ENCODE measurements around the gene ST3GAL3.

ST3GAL3 gene

GRCh38 chr1:43965316-43965715, 258.0 kb downstream of the ST3GAL3 start:
- Histone ChIP-seq H3K4me3 (ENCODE audit: low read depth in 1 of 2, low read length in 2 of 2) (no peak overlapping the region), H3K27ac (ENCODE audit: low read length) (no peak overlapping the region), H3K4me1 (ENCODE audit: control insufficient read depth in 1 of 2, insufficient read depth in 2 of 2, low read length in 2 of 2) (peaks cover under 1 to 4% of the 10 kb centered on the region in 2 donors), H3K27me3 (ENCODE audit: low read depth, low read length) (no peaks in the 10 kb centered on the region), H3K36me3 (ENCODE audit: control insufficient read depth in 1 of 2, insufficient read depth in 2 of 2, low read length in 2 of 2) (peaks cover 23 to 62% of the 10 kb centered on the region in 2 donors), H3K9me3 (ENCODE audit: control insufficient read depth in 1 of 2, low read length in 2 of 2) (no peaks in the 10 kb centered on the region)

- Histone ChIP-seq H3K27me3 (ENCODE audit: low read depth, low read length) (no peaks in the 10 kb centered on the region), H3K4me3 (ENCODE audit: low read depth in 1 of 2, low read length in 2 of 2) (no peak overlapping the region), H3K9me3 (ENCODE audit: control insufficient read depth in 1 of 2, low read length in 2 of 2) (no peaks in the 10 kb centered on the region), H3K36me3 (ENCODE audit: control insufficient read depth in 1 of 2, insufficient read depth in 2 of 2, low read length in 2 of 2) (peaks cover 0 to 43% of the 10 kb centered on the region in 2 donors), H3K4me1 (ENCODE audit: control insufficient read depth in 1 of 2, insufficient read depth in 2 of 2, low read length in 2 of 2) (peaks cover 6 to 12% of the 10 kb centered on the region in 2 donors), H3K27ac (ENCODE audit: low read length) (no peak overlapping the region)
Observed at GRCh38 chr1:43968348-43968948, 261.1 kb downstream of the ST3GAL3 start.

DNA sequence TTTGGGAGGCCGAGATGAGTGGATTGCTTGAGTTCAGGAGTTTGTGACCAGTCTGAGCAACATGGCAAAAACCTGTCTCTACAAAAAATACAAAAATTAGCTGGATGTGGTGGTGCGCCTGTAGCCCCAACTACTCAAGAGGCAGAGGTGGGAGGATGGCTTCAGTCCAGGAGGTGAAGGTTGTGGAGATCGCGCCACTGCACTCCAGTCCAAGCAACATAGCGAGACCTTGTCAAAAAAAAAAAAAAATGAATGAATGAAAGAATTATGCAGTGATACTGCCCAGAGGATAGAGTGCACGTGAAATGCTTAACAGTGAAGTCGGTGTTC, 262.0 kb downstream of the ST3GAL3 start:
- Histone ChIP-seq H3K4me3 (ENCODE audit: low read depth in 1 of 2, low read length in 2 of 2) (peak overlapping the region; percentile 97 to 99), H3K27ac (ENCODE audit: low read length) (no peak overlapping the region), H3K36me3 (ENCODE audit: control insufficient read depth in 1 of 2, insufficient read depth in 2 of 2, low read length in 2 of 2) (peaks cover 0 to 41% of the 10 kb centered on the region in 2 donors)

DNA sequence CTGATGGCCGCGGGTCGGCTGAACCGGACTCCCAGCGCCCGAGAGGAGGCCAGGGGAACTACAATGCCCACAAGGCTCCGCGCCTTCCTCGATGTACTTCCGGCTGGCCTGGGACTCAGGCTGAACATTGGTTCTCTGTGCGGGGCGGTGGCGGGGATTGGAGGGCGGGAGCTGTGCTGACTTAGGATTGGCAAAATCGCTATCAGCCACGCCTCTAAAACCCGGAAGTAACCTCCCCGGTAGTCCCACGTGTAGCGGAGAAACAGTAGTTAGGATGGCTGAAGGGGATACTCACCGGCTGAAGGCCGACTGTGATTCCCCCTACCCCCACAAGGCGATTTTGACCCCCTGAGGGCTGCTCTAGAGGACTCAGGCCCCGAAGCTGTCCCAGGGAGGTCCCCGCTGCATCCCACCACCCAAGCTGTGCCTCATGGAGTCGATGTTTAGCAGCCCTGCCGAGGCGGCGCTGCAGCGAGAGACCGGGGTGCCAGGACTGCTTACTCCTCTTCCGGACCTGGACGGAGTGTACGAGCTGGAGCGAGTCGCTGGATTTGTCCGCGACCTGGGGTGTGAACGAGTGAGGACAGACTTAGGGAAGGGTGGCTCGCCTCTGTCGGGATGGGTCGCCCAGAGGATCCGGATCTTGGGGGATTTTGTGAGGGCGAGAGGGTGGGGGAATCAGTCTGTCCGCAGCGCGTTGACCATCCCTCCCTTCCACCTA, 262.6 kb downstream of the ST3GAL3 start, which contains the start of gene DPH2:
TSS of gene DPH2 (plus strand) at position 265 of the 721 bp plus-strand sequence. CDS start at position 431, 166 bp downstream.
- Histone ChIP-seq H3K4me3 (ENCODE audit: low read depth in 1 of 2, low read length in 2 of 2) (peak within 1 kb of the TSS; percentile 97 to 99), H3K27me3 (ENCODE audit: low read depth, low read length) (no peaks in the 10 kb centered on the region), H3K9me3 (ENCODE audit: control insufficient read depth in 1 of 2, low read length in 2 of 2) (no peaks in the 10 kb centered on the region), H3K36me3 (ENCODE audit: control insufficient read depth in 1 of 2, insufficient read depth in 2 of 2, low read length in 2 of 2) (peaks cover 0 to 38% of the 10 kb centered on the region in 2 donors), H3K27ac (ENCODE audit: low read length) (no peak within 1 kb of the TSS), H3K4me1 (ENCODE audit: control insufficient read depth in 1 of 2, insufficient read depth in 2 of 2, low read length in 2 of 2) (peaks cover 6 to 20% of the 10 kb centered on the region in 2 donors)

More for the DNA sequence above, 262.0 kb downstream of the ST3GAL3 start:
- Histone ChIP-seq H3K4me1 (ENCODE audit: control insufficient read depth in 1 of 2, insufficient read depth in 2 of 2, low read length in 2 of 2) (peaks cover 6 to 20% of the 10 kb centered on the region in 2 donors), H3K9me3 (ENCODE audit: control insufficient read depth in 1 of 2, low read length in 2 of 2) (no peaks in the 10 kb centered on the region), H3K27me3 (ENCODE audit: low read depth, low read length) (no peaks in the 10 kb centered on the region)

DNA sequence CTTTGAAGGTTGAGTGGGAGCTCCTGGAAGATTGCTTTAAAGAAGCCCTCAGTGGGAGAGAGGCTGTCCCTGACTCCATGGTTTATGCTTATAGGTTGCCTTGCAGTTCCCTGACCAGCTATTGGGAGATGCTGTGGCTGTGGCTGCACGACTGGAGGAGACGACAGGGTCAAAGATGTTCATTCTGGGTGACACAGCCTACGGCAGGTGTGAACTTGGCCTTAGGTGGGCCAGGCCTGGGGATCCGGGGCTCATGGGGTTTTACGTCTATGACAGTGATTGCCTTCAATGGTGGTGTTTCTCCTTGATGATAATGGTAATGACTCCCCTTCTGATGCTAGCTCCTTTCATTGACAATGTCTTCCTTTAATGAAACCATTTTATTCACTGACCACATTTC, 263.2 kb downstream of the ST3GAL3 start:
- H3K4me1 ChIP-seq (ENCODE audit: control insufficient read depth in 1 of 2, insufficient read depth in 2 of 2, low read length in 2 of 2), result peaks cover 6 to 22% of the 10 kb centered on the region in 2 donors
- no peak overlapping the region for H3K27ac ChIP-seq (ENCODE audit: low read length)
- no peaks in the 10 kb centered on the region for H3K9me3 ChIP-seq (ENCODE audit: control insufficient read depth in 1 of 2, low read length in 2 of 2)
- H3K4me3 ChIP-seq (ENCODE audit: low read depth in 1 of 2, low read length in 2 of 2), result peak overlapping the region; percentile 97 to 99
- no peaks in the 10 kb centered on the region for H3K27me3 ChIP-seq (ENCODE audit: low read depth, low read length)
- peaks cover 0 to 38% of the 10 kb centered on the region in 2 donors for H3K36me3 ChIP-seq (ENCODE audit: control insufficient read depth in 1 of 2, insufficient read depth in 2 of 2, low read length in 2 of 2)

DNA sequence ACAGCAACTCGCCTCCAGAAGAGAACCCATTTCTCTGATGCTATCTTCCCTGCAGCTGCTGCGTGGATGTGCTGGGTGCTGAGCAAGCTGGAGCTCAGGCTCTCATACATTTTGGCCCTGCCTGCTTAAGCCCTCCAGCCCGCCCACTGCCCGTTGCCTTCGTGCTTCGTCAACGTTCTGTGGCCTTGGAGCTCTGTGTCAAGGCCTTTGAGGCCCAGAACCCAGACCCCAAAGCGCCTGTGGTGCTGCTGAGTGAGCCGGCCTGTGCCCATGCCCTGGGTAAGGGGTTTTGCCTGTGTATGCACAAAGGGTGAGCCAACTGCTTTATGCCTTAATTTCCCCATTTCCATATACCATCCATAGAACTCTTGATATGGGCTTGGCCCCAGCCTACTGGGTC, 263.6 kb downstream of the ST3GAL3 start:
- no peak overlapping the region for H3K27ac ChIP-seq (ENCODE audit: low read length)
- H3K9me3 ChIP-seq (ENCODE audit: control insufficient read depth in 1 of 2, low read length in 2 of 2), result no peaks in the 10 kb centered on the region
- H3K4me1 ChIP-seq (ENCODE audit: control insufficient read depth in 1 of 2, insufficient read depth in 2 of 2, low read length in 2 of 2), result peaks cover 6 to 26% of the 10 kb centered on the region in 2 donors
- H3K36me3 ChIP-seq (ENCODE audit: control insufficient read depth in 1 of 2, insufficient read depth in 2 of 2, low read length in 2 of 2), result peaks cover 0 to 34% of the 10 kb centered on the region in 2 donors
- peak overlapping the region; percentile 97 to 99 for H3K4me3 ChIP-seq (ENCODE audit: low read depth in 1 of 2, low read length in 2 of 2)
- H3K27me3 ChIP-seq (ENCODE audit: low read depth, low read length), result no peaks in the 10 kb centered on the region

GRCh38 chr1:43971336-43971980, 264.1 kb downstream of the ST3GAL3 start:
- H3K4me1 ChIP-seq (ENCODE audit: control insufficient read depth in 1 of 2, insufficient read depth in 2 of 2, low read length in 2 of 2), result peaks cover 6 to 31% of the 10 kb centered on the region in 2 donors
- H3K36me3 ChIP-seq (ENCODE audit: control insufficient read depth in 1 of 2, insufficient read depth in 2 of 2, low read length in 2 of 2), result peaks cover 4 to 31% of the 10 kb centered on the region in 2 donors
- H3K27ac ChIP-seq (ENCODE audit: low read length), result no peak overlapping the region
- no peak overlapping the region for H3K4me3 ChIP-seq (ENCODE audit: low read depth in 1 of 2, low read length in 2 of 2)
- H3K27me3 ChIP-seq (ENCODE audit: low read depth, low read length), result no peaks in the 10 kb centered on the region
- no peaks in the 10 kb centered on the region for H3K9me3 ChIP-seq (ENCODE audit: control insufficient read depth in 1 of 2, low read length in 2 of 2)

GRCh38 chr1:43973981-43974442, 266.7 kb downstream of the ST3GAL3 start:
- no peaks in the 10 kb centered on the region for H3K9me3 ChIP-seq (ENCODE audit: control insufficient read depth in 1 of 2, low read length in 2 of 2)
- H3K4me3 ChIP-seq (ENCODE audit: low read depth in 1 of 2, low read length in 2 of 2), result peak overlapping the region; percentile 88 to 92
- peaks cover 17 to 25% of the 10 kb centered on the region in 2 donors for H3K36me3 ChIP-seq (ENCODE audit: control insufficient read depth in 1 of 2, insufficient read depth in 2 of 2, low read length in 2 of 2)
- peak overlapping the region; percentile 82 for H3K27ac ChIP-seq (ENCODE audit: low read length)
- H3K27me3 ChIP-seq (ENCODE audit: low read depth, low read length), result no peaks in the 10 kb centered on the region
- peaks cover 6 to 52% of the 10 kb centered on the region in 2 donors for H3K4me1 ChIP-seq (ENCODE audit: control insufficient read depth in 1 of 2, insufficient read depth in 2 of 2, low read length in 2 of 2)

GRCh38 chr1:43974443-43975248, 267.3 kb downstream of the ST3GAL3 start, which contains the start of gene ATP6V0B:
Gene ATP6V0B, plus strand, starts transcription at chr1:43974960. Its CDS starts 81 bp downstream, at chr1:43975041.
- no peaks in the 10 kb centered on the region for H3K9me3 ChIP-seq (ENCODE audit: control insufficient read depth in 1 of 2, low read length in 2 of 2)
- peaks cover 6 to 52% of the 10 kb centered on the region in 2 donors for H3K4me1 ChIP-seq (ENCODE audit: control insufficient read depth in 1 of 2, insufficient read depth in 2 of 2, low read length in 2 of 2)
- peaks cover 17 to 25% of the 10 kb centered on the region in 2 donors for H3K36me3 ChIP-seq (ENCODE audit: control insufficient read depth in 1 of 2, insufficient read depth in 2 of 2, low read length in 2 of 2)
- no peaks in the 10 kb centered on the region for H3K27me3 ChIP-seq (ENCODE audit: low read depth, low read length)
- peak within 1 kb of the TSS; percentile 82 for H3K27ac ChIP-seq (ENCODE audit: low read length)
- H3K4me3 ChIP-seq (ENCODE audit: low read depth in 1 of 2, low read length in 2 of 2), result peak within 1 kb of the TSS; percentile 88 to 92

DNA sequence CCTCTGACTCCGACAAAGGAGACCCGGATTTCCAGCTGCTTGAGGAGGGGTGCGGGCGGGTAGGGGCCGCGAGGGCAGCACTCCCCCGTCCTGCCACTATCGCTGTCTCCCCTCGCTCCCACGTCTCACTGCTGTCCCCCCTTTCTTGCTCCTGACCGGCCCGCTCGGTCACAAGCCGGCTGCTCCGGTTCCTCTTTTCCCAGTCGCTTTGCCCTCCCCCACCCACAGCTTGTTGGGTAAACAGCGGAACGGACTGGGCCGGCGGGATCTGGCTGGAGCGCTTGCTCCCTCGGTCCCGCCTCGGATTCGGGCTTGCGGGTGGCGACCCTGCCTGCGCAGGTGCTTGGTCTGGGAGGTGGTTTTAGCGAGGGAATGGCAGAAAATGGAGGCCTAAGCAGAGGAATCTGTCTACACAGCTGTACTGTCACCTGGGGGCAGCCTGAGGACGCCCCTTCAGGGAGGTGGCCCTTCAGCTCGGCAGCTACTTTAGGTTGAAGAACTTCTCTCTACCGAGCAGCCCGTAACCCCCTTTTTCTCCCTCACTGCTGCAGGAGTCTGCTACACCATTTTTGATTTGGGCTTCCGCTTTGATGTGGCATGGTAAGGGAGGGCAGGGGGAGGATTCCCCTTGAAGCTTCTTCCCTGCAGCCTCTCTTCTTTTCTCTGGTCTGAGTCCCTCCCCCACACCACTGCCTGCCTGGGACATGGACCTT, 268.1 kb downstream of the ST3GAL3 start:
- Histone ChIP-seq H3K4me3 (ENCODE audit: low read depth in 1 of 2, low read length in 2 of 2) (peak overlapping the region; percentile 88 to 92), H3K9me3 (ENCODE audit: control insufficient read depth in 1 of 2, low read length in 2 of 2) (no peaks in the 10 kb centered on the region), H3K27me3 (ENCODE audit: low read depth, low read length) (no peaks in the 10 kb centered on the region), H3K27ac (ENCODE audit: low read length) (peak overlapping the region; percentile 78), H3K4me1 (ENCODE audit: control insufficient read depth in 1 of 2, insufficient read depth in 2 of 2, low read length in 2 of 2) (peaks cover 10 to 51% of the 10 kb centered on the region in 2 donors), H3K36me3 (ENCODE audit: control insufficient read depth in 1 of 2, insufficient read depth in 2 of 2, low read length in 2 of 2) (peaks cover 17 to 25% of the 10 kb centered on the region in 2 donors)
